HEK293T (cell line): ENCODE measurements around the gene TSEN15.
"Not testable (repeated sequence)": the region's sequence is repeated elsewhere in the genome, so short reads cannot be mapped to it uniquely, and the experiment has no call there.

Source experiments
- ARNT ChIP-seq: fragments of 450-650 bp; IDR thresholded peaks from 2 replicates; pipeline ENCODE4 v1.6.1; 2017; ENCODE audit warnings: mild to moderate bottlenecking
- BHLHE40 ChIP-seq: fragments of 450-650 bp; IDR thresholded peaks from 2 replicates; pipeline ENCODE4 v1.6.1; 2016; ENCODE audit warnings: mild to moderate bottlenecking, moderate library complexity, borderline replicate concordance
- CTBP1 ChIP-seq: fragments of 450-650 bp; IDR thresholded peaks from 2 replicates; pipeline ENCODE4 v1.6.1; 2016; ENCODE audit warnings: borderline replicate concordance
- ELF4 ChIP-seq: fragments of 450-650 bp; IDR thresholded peaks from 2 replicates; pipeline ENCODE4 v1.6.1; 2017; ENCODE audit warnings: antibody characterized with exemption
- FOXA1 ChIP-seq: fragments of 450-650 bp; IDR thresholded peaks from 2 replicates; pipeline ENCODE4 v1.6.1; 2016; ENCODE audit warnings: mild to moderate bottlenecking
- FOXK2 ChIP-seq: fragments of 450-650 bp; IDR thresholded peaks from 2 replicates; pipeline ENCODE4 v1.6.1; 2016; ENCODE audit warnings: mild to moderate bottlenecking
- FOXM1 ChIP-seq: fragments of 450-650 bp; IDR thresholded peaks from 2 replicates; pipeline ENCODE4 v1.6.1; 2017; ENCODE audit warnings: mild to moderate bottlenecking, borderline replicate concordance
- HDGF ChIP-seq: fragments of 450-650 bp; IDR thresholded peaks from 2 replicates; pipeline ENCODE4 v1.6.1; 2017; ENCODE audit warnings: antibody characterized with exemption, borderline replicate concordance
- NFRKB ChIP-seq: fragments of 450-650 bp; IDR thresholded peaks from 2 replicates; pipeline ENCODE4 v1.6.1; 2016; ENCODE audit warnings: mild to moderate bottlenecking, moderate library complexity
- PKNOX1 ChIP-seq: fragments of 450-650 bp; IDR thresholded peaks from 2 replicates; pipeline ENCODE4 v1.6.1; 2016
- SP1 ChIP-seq: fragments of 450-650 bp; IDR thresholded peaks from 2 replicates; pipeline ENCODE4 v1.6.1; 2017
- SUZ12 ChIP-seq: fragments of 450-650 bp; IDR thresholded peaks from 2 replicates; pipeline ENCODE4 v1.6.1; 2016; ENCODE audit warnings: mild to moderate bottlenecking
- ZNF384 ChIP-seq: fragments of 450-650 bp; IDR thresholded peaks from 2 replicates; pipeline ENCODE4 v1.6.1; 2016

DNA sequence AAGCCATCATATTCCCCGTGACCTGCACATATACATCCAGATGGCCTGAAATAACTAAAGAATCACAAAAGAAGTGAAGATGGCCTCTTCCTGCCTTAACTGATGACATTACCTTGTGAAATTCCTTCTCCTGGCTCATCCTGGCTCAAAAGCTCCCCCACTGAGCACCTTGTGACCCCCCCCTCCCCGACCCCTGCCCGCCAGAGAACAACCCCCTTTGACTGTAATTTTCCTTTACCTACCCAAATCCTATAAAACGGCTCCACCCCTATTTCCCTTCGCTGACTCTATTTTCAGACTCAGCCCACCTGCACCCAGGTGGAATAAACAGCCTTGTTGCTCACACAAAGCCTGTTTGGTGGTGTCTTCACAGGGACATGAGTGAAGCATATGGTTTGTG is 4.0 kb upstream of the TSEN15 start:
- not testable (repeated sequence) for TF ChIP-seq ZNF384, SUZ12, NFRKB, FOXM1, FOXA1, SP1, HDGF, BHLHE40, ELF4, ARNT, CTBP1, FOXK2, PKNOX1
